GM19239 (cell line): ENCODE measurements around the gene IL17RE.

Source experiments
- DNase-seq: peaks from one replicate; pipeline ENCODE4 v3.0.0; 2011; ENCODE audit warnings: low spot score; ENCODE audit not compliant: insufficient read length
- FAIRE-seq: peaks from 2 replicates; lab custom pipeline; 2011; peaks lifted over from hg19 to GRCh38; lab: Jason Lieb, UNC

IL17RE gene

GRCh38 chr3:9949626-9950025, 47.0 kb downstream of the IL17RE start:
- FAIRE-seq (no peak), DNase-seq (no peak)

DNA sequence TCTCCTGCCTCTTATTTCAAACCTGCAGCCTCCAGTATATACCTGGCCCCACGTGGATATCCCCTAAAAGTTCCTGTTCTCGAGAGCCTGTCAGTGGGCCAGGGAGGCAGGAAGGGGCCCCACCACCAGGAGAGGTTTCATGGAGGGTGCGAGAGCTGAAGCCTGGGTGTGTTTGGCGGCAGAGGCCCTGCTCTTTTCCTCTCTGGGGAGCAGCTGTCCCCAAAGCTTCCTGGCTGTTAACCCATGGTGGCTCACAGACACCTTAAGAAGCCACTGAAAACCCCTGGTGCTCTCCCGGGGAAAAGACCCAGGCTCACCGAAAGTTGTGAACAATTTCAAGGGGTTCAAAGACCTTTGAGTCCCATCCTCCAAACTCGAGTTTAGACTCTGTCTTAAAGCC, 48.5 kb downstream of the IL17RE start:
- FAIRE-seq (peak; percentile 35), DNase-seq (peak; percentile 57)

GRCh38 chr3:9951598-9951961, 48.9 kb downstream of the IL17RE start:
- DNase-seq: no peak
- no peak for FAIRE-seq

GRCh38 chr3:9951962-9952805, 49.5 kb downstream of the IL17RE start, which contains the start of gene PRRT3:
TSS of gene PRRT3 (minus strand) at chr3:9952408. CDS start at chr3:9950115, 2,293 bp downstream.
- DNase-seq: peak; percentile 76
- FAIRE-seq: no peak

DNA sequence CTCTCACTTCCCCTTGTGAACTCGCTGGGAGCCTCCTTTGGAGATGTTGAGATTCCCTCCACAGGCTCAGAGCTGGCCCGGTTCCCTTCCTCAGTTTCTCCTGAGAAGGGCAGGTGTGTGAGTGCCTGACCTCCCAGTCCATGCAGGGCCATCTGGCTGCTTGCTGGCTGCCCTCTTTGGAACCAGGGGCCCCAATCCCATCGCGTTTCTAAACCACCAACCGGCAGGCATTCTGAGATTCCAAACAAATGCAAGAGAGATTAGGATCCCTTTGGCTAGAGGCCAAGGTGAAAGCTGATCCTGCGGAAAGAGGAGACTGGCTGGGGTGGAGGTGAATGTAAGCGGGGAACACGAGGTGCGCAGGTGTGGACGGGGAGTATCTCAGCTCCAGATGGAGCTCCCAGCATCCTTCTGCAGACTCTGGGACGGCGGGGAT, 52.4 kb downstream of the IL17RE start:
- FAIRE-seq: no peak

DNA sequence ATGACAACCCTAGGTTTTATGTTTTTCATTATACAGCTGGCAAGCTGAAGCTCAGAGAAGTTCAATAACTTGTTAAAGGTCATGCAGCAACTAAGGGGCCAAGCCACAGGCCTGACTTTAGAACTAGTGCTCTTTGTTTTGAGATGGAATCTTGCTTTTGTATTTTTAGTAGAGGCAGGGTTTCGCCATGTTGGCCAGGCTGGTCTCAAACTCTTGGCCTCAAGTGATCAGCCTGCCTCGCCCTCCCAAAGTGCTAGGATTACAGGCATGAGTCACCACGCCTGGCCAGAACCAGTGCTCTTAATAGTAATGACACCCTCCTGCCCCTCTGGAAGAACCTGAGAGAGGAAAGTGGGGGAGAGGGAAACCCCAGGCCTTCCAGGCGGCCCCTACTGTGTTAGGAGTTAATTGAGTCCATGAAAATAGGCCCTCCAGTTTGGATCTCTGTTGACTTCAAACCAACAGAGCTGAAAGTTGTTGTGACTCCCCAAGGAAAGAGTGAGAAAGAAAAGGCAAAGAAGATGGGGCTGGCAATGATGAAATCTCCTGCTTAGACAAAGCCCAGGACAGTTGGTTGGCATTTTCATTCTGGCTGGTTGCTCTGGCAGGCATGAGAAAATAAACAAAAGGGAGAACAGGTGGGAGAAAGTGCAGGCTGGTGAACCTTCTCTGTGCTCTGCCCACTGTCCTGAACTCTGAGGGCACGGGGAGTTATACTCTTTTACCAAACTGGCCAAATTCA, 53.1 kb downstream of the IL17RE start:
- no peak for DNase-seq
- FAIRE-seq: no peak

More for the DNA sequence above, 52.4 kb downstream of the IL17RE start:
- no peak for DNase-seq

DNA sequence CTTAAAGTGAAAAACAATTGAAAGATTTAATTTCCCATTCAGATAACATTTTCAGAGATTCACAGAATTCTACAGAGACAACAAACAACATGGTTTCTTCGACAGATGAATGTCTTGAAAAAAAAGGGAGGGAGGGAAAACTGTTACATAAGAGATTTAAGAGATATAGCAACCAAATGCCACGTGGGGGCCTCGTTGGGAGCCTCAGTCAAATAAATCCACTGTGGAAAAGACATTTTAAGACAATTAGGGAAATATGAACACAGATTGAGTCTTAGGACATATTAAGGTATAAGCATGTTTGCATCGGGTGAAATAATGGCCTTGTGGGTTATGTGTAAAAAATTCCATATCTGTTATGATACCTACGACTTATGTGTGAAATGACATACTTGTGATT, 54.6 kb downstream of the IL17RE start:
- FAIRE-seq (no peak), DNase-seq (no peak)

GRCh38 chr3:9965200-9965875, 62.7 kb downstream of the IL17RE start:
- FAIRE-seq (no peak), DNase-seq (no peak)
